Osteoblast (primary cell): Measurements from ENCODE around the gene CALN1. TPM values are rescaled to one million over a fixed set of nuclear protein-coding genes. Genes with fewer than 3 reads are reported as not detected.

Source experiments
- DNase-seq: peaks from one replicate; pipeline ENCODE4 v3.0.0; 2011; ENCODE audit warnings: low spot score, mixed read lengths; ENCODE audit not compliant: insufficient read length; ENCODE audit errors: missing footprints
- H2AFZ ChIP-seq: 2 replicates; pipeline ENCODE4 v1.6.0; 2011; ENCODE audit warnings: mild to moderate bottlenecking, low read length
- H3K27ac ChIP-seq: 2 replicates; pipeline ENCODE4 v1.5.1; 2011; ENCODE audit warnings: mild to moderate bottlenecking, low read depth, low read length, moderate library complexity
- H3K27me3 ChIP-seq: 2 replicates; pipeline ENCODE4 v1.6.0; 2012; ENCODE audit warnings: mild to moderate bottlenecking, control low read depth, inconsistent platforms, low read length, moderate library complexity; ENCODE audit not compliant: insufficient read depth
- H3K36me3 ChIP-seq: 2 replicates; pipeline ENCODE4 v1.5.1; 2011; ENCODE audit warnings: mild to moderate bottlenecking, low read length, control low read depth, moderate library complexity; ENCODE audit not compliant: insufficient read depth
- H3K4me1 ChIP-seq: 2 replicates; pipeline ENCODE4 v1.5.1; 2011; ENCODE audit warnings: mild to moderate bottlenecking, low read length, control low read depth, moderate library complexity; ENCODE audit not compliant: insufficient read depth
- H3K4me2 ChIP-seq: 2 replicates; pipeline ENCODE4 v1.6.0; 2011; ENCODE audit warnings: mild to moderate bottlenecking, low read length; ENCODE audit not compliant: insufficient read depth
- H3K4me3 ChIP-seq: fragments of 200-600 bp; sonication (generic); 3 replicates; pipeline ENCODE4 v1.5.1; 2012; ENCODE audit warnings: mild to moderate bottlenecking, low read length, inconsistent platforms; ENCODE audit not compliant: insufficient read depth
- H3K79me2 ChIP-seq: 2 replicates; pipeline ENCODE4 v1.6.0; 2012; ENCODE audit warnings: mild to moderate bottlenecking, low read length, control low read depth, inconsistent platforms; ENCODE audit not compliant: insufficient read depth
- H3K9me3 ChIP-seq: 2 replicates; pipeline ENCODE4 v1.5.1; 2011; ENCODE audit warnings: low read depth, low read length, control low read depth
- H4K20me1 ChIP-seq: 2 replicates; pipeline ENCODE4 v1.6.0; 2012; ENCODE audit warnings: mild to moderate bottlenecking, low read length, control low read depth; ENCODE audit not compliant: insufficient read depth
- CTCF ChIP-seq: IDR thresholded peaks from 2 replicates; pipeline ENCODE4 v1.5.1; 2011; ENCODE audit warnings: mild to moderate bottlenecking, low read depth, low read length, moderate library complexity; ENCODE audit errors: extremely low read depth
- total RNA-seq: library from RNA; depleted of rRNA; stranded (reverse); fragments of >200 nt; gene quantifications from 2 replicates; pipeline ENCODE4 v1.2.3, GENCODE V29; 2012

CALN1 gene
- total RNA-seq, 1 donor, result not detected

DNA sequence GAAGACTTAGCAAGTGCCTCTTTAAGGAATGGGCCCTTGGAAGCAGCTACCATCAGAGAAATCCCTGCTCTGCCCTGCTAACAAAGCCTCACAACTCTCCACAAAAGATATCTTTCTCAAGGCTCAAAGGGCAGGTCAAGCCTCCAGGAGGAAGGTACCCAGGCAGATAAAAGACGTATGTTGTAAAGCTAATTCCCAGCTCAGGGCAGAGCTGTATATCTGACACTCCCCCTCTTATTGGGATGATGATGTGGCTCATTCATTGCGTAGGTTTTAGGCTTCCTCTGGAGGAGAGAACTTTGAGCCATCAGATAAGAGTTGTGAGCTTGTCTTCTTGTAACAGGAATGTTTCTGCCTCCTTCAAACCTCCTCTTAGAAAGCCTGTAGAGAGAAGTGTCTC lies 145.4 kb downstream of the CALN1 start:
- no peak for TF ChIP-seq CTCF
- H3K4me3 ChIP-seq, result no peak overlapping the region

GRCh38 chr7:72265071-72265904 lies 146.8 kb downstream of the CALN1 start:
- Histone ChIP-seq H3K4me2 (no peak overlapping the region), H3K27me3 (no peaks in the 10 kb centered on the region), H3K36me3 (no peaks in the 10 kb centered on the region), H4K20me1 (no peaks in the 10 kb centered on the region), H3K9me3 (no peaks in the 10 kb centered on the region), H3K4me3 (no peak overlapping the region), H3K79me2 (no peaks in the 10 kb centered on the region), H3K4me1 (no peaks in the 10 kb centered on the region), H2AFZ (no peak overlapping the region), H3K27ac (no peak overlapping the region)
- no peak for DNase-seq
- no peak for TF ChIP-seq CTCF

More for the DNA sequence above, 145.4 kb downstream of the CALN1 start:
- Histone ChIP-seq H3K27ac (no peak overlapping the region), H4K20me1 (no peaks in the 10 kb centered on the region), H3K9me3 (no peaks in the 10 kb centered on the region), H3K36me3 (no peaks in the 10 kb centered on the region), H3K27me3 (no peaks in the 10 kb centered on the region), H3K79me2 (no peaks in the 10 kb centered on the region), H3K4me1 (no peaks in the 10 kb centered on the region), H3K4me2 (no peak overlapping the region), H2AFZ (no peak overlapping the region)
- no peak for DNase-seq

DNA sequence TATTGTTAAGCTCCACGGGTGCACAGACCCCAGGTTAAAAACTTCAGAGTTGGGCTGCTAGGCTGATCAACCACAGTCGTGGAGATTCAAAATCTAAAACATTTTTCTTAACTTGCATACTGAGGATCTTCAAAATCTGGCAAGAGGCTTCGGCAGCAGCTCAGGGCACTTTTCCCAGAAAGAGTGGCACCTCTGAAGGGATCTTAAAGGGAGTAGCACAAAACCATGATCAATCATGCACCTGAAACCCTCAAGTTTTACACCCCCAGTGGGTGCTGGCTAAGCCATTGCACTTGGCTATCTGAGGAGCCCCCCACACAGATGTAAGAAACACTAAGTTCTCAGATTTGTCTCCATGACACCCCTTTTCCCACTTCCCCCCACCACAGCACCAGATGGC lies 151.7 kb downstream of the CALN1 start:
- TF ChIP-seq CTCF, result no peak
- H3K4me2 ChIP-seq, result no peak overlapping the region
- H3K4me3 ChIP-seq, result no peak overlapping the region
- no peaks in the 10 kb centered on the region for H3K9me3 ChIP-seq
- H3K79me2 ChIP-seq, result no peaks in the 10 kb centered on the region
- no peaks in the 10 kb centered on the region for H3K27me3 ChIP-seq
- no peaks in the 10 kb centered on the region for H3K36me3 ChIP-seq
- H2AFZ ChIP-seq, result no peak overlapping the region
- H3K4me1 ChIP-seq, result no peaks in the 10 kb centered on the region
- no peak for DNase-seq
- H4K20me1 ChIP-seq, result no peaks in the 10 kb centered on the region
- no peak overlapping the region for H3K27ac ChIP-seq

DNA sequence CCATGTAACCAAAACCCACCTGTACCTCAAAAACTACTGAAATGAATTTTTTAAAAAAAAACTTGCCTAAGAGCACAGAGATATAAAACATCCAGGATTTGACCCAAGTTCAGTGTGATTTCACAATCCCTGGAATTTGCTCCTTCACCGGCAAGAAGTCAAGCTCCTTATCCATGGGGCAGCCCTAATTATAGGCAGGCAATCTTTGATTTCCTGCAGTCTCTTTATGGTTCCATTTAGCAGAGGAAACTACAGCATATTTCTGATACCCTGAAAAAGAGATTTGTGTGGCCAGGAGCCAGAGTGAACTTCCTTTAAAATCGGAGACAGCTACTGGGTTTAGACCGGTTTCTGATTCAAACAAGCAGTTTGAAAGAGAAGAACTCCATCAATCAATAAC lies 154.1 kb downstream of the CALN1 start:
- no peaks in the 10 kb centered on the region for H3K27me3 ChIP-seq
- H3K27ac ChIP-seq, result no peak overlapping the region
- no peak overlapping the region for H2AFZ ChIP-seq
- no peaks in the 10 kb centered on the region for H3K36me3 ChIP-seq
- H3K79me2 ChIP-seq, result no peaks in the 10 kb centered on the region
- no peak overlapping the region for H3K4me2 ChIP-seq
- DNase-seq, result no peak
- H4K20me1 ChIP-seq, result no peaks in the 10 kb centered on the region
- no peak for TF ChIP-seq CTCF
- H3K4me1 ChIP-seq, result no peaks in the 10 kb centered on the region
- no peak overlapping the region for H3K4me3 ChIP-seq
- H3K9me3 ChIP-seq, result no peaks in the 10 kb centered on the region
